ENCODE measurements around the gene NPVF.

NPVF gene

DNA sequence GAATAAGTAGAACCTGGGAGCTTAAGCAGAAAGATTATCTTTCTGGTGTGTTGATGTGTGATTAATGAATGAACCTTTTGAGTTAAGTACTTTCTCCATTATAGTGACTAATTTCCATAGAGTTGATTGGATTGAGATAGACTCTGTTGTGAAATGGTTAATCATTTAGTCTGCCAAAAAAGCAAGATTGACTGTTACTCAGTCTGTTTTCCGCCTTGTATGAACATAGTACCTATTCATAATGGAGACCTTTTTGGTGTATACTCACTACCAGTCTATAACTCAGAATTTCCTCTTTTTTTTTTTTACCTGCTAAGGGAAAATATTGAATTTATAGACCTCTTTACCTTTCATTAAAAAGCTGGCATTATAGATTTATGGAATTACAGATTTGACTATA, 14.4 kb upstream of the NPVF start:
- no peak overlapping the region for H3K27ac ChIP-seq

DNA sequence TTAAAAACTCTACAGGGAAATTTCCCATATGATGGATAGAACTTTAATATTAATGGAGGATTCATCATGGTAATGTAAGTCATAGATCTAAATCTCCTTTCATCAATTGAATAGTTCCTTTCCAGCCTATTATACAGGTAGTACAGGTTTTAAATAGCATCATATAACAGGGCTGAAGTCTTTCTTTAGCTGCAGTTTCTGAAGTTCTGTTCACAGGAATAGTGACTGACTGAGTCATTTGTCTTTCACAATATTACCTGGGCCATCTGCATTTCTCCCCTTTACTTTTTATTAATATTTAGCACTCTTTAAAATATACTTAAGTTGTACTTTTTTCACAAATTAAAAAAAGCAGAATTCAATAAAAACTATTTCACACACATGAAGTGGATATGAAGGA, 12.6 kb upstream of the NPVF start:
- no peaks in the 10 kb centered on the region for H3K4me1 ChIP-seq (ENCODE audit: control insufficient read depth in 1 of 2, insufficient read depth in 1 of 2, low read depth in 1 of 2, low read length in 1 of 2)
- H3K4me3 ChIP-seq (ENCODE audit: low read depth in 1 of 2, low read length in 1 of 2): no peak overlapping the region

More for the DNA sequence above, 14.4 kb upstream of the NPVF start:
- H3K4me1 ChIP-seq (ENCODE audit: control insufficient read depth in 1 of 2, insufficient read depth in 1 of 2, low read depth in 1 of 2, low read length in 1 of 2): no peaks in the 10 kb centered on the region
- peaks cover 9% of the 10 kb centered on the region for H3K27me3 ChIP-seq
- no peaks in the 10 kb centered on the region for H3K9me3 ChIP-seq
- H3K36me3 ChIP-seq: no peaks in the 10 kb centered on the region
- TF ChIP-seq, protein P1, sequence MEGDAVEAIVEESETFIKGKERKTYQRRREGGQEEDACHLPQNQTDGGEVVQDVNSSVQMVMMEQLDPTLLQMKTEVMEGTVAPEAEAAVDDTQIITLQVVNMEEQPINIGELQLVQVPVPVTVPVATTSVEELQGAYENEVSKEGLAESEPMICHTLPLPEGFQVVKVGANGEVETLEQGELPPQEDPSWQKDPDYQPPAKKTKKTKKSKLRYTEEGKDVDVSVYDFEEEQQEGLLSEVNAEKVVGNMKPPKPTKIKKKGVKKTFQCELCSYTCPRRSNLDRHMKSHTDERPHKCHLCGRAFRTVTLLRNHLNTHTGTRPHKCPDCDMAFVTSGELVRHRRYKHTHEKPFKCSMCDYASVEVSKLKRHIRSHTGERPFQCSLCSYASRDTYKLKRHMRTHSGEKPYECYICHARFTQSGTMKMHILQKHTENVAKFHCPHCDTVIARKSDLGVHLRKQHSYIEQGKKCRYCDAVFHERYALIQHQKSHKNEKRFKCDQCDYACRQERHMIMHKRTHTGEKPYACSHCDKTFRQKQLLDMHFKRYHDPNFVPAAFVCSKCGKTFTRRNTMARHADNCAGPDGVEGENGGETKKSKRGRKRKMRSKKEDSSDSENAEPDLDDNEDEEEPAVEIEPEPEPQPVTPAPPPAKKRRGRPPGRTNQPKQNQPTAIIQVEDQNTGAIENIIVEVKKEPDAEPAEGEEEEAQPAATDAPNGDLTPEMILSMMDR (IDR thresholded peaks at IDR 0.05): no peak
- H3K4me3 ChIP-seq (ENCODE audit: low read depth in 1 of 2, low read length in 1 of 2): no peak overlapping the region

DNA sequence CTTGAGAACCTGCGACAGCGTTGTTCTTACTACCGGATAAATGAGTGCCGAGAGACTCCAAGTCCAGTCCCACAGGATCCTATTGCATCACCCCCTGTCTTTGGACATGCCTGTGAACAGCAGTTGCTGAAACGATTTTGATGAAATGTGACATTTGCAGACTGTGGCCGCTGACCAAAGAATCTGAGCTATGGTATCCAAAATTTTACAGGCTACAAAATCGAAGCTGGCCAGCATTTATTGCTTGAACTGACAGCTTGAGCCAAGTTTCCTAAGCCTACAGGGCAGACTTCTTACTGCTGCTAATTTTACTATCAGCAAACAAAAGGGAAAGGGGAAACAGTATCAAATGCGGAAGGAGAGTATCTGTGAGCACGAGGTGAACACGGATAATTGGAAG, 12.1 kb upstream of the NPVF start:
- TF ChIP-seq, protein P1 (IDR thresholded peaks at IDR 0.05): no peak
- H3K9me3 ChIP-seq: no peaks in the 10 kb centered on the region

More for the DNA sequence above, 12.6 kb upstream of the NPVF start:
- H3K27me3 ChIP-seq: peaks cover 9% of the 10 kb centered on the region
- H3K36me3 ChIP-seq: no peaks in the 10 kb centered on the region
- no peaks in the 10 kb centered on the region for H3K9me3 ChIP-seq
- no peak overlapping the region for H3K27ac ChIP-seq
- TF ChIP-seq, protein P1 (IDR thresholded peaks at IDR 0.05): no peak

DNA sequence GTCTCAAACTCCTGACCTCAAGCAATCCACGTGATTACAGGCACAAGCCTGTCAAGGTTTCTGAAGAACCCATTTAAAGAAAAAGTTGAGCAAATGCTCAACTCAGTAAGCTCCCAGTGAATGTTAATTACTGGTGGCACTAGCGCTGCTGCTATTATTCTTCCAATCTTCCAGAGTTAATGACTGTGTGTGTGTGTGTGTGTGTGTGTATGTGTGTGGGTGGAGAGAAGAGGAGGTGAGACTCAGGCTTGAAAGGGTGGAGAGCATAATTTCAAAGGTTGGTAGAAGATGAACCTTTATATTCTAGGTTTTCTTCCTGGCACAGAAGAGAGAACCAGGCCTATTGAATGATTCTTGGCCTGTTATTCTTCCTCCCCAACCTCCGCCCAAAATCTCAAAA, 11.6 kb upstream of the NPVF start:
- Histone ChIP-seq H3K27me3 (peaks cover 9% of the 10 kb centered on the region), H3K27ac (no peak overlapping the region), H3K4me1 (ENCODE audit: control insufficient read depth in 1 of 2, insufficient read depth in 1 of 2, low read depth in 1 of 2, low read length in 1 of 2) (no peaks in the 10 kb centered on the region), H3K4me3 (ENCODE audit: low read depth in 1 of 2, low read length in 1 of 2) (no peak overlapping the region), H3K9me3 (no peaks in the 10 kb centered on the region), H3K36me3 (no peaks in the 10 kb centered on the region)
- TF ChIP-seq, protein P1 (IDR thresholded peaks at IDR 0.05): no peak

More for the DNA sequence above, 12.1 kb upstream of the NPVF start:
- Histone ChIP-seq H3K27ac (no peak overlapping the region), H3K36me3 (no peaks in the 10 kb centered on the region), H3K4me1 (ENCODE audit: control insufficient read depth in 1 of 2, insufficient read depth in 1 of 2, low read depth in 1 of 2, low read length in 1 of 2) (no peaks in the 10 kb centered on the region), H3K27me3 (peaks cover 9% of the 10 kb centered on the region), H3K4me3 (ENCODE audit: low read depth in 1 of 2, low read length in 1 of 2) (no peak overlapping the region)

DNA sequence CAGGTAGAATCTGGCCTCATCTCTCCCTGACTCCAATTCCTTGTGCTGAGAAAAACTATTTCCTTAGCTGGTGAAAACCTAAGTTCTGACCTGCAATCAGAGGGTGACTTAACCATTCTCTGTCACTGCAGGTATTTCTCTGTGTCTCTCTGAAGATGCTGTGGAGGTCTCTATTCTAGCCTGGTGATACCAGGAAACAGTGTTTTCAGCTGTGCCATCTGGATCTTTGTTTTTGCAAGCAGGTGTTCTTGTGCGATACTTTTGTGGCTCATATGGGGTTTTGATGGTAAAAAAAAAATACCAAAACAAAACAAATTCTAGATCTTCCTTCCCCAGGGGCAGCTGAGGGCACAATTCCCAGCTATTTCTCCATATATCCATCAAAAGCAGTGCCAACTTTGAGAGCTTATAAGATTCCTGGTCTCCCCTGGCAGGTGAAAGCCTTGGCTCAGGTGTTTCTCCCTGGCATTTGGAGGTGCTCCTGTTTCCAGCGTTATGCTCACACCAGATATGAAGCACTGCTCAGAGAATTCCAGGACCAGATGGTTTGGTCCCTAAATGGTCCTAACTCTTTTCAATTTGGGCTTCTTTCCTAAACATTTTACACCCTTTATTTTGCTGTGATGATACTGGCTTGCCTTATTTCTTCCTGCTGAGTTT, 9.9 kb upstream of the NPVF start:
- Histone ChIP-seq H3K27me3 (no peaks in the 10 kb centered on the region), H3K9me3 (no peaks in the 10 kb centered on the region), H3K4me1 (ENCODE audit: control insufficient read depth in 1 of 2, insufficient read depth in 1 of 2, low read depth in 1 of 2, low read length in 1 of 2) (no peaks in the 10 kb centered on the region), H3K4me3 (ENCODE audit: low read depth in 1 of 2, low read length in 1 of 2) (no peak overlapping the region), H3K36me3 (no peaks in the 10 kb centered on the region), H3K27ac (no peak overlapping the region)
- TF ChIP-seq, protein P1 (IDR thresholded peaks at IDR 0.05): no peak
